Mesodermal cell (in vitro differentiated cells): Measurements from ENCODE around the gene ISOC2.

Experiments
- H3K27ac ChIP-seq: 2 replicates; pipeline ENCODE4 v1.7.0; 2013; ENCODE audit warnings: mild to moderate bottlenecking, low read depth, low read length, moderate library complexity; ENCODE audit not compliant: severe bottlenecking
- H3K36me3 ChIP-seq: 2 replicates; pipeline ENCODE4 v1.7.1; 2013; ENCODE audit warnings: mild to moderate bottlenecking, low read length, moderate library complexity; ENCODE audit not compliant: control insufficient read depth, insufficient read depth
- H3K4me1 ChIP-seq: one replicate; pipeline ENCODE4 v1.7.1; 2013; ENCODE audit warnings: mild to moderate bottlenecking, low read length; ENCODE audit not compliant: insufficient read depth, control insufficient read depth, poor library complexity, severe bottlenecking
- H3K4me3 ChIP-seq: 2 replicates; pipeline ENCODE4 v1.7.0; 2013; ENCODE audit warnings: low read length, control low read depth, mild to moderate bottlenecking; ENCODE audit not compliant: insufficient read depth, poor library complexity, severe bottlenecking; ENCODE audit errors: extremely low read depth
- H3K9me3 ChIP-seq: 2 replicates; pipeline ENCODE4 v1.7.1; 2013; ENCODE audit warnings: mild to moderate bottlenecking, low read length, moderate library complexity; ENCODE audit not compliant: control insufficient read depth
- WGBS, 2 experiments: methylation state at CpG; one replicate each; pipeline ENCODE4 v1.1.5; 2013; ENCODE audit warnings: missing lambda C conversion rate in 2 of 2; ENCODE audit not compliant: insufficient coverage in 2 of 2; 5-methylcytosine and 5-hydroxymethylcytosine counted together

Gene ISOC2

DNA sequence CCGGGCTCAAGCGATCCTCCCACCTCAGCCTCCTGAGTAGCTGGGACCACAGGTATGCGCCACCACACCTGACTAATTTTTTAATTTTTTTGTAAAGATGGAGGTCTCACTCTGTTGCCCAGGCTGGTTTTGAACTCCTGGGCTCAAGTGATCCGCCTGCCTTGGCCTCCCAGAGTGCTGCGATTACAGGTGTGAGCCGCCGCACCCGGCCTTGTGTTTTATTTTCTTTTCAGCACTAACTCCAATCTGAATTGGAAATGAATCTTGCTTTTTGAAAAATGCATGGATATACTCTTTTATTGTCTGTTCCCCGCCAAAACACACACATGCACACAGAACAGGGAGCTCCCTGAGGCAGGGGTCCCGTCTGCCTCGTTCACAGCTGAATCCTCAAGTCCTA is 1.3 kb upstream of the ISOC2 start:
- Histone ChIP-seq H3K4me3 (no peak overlapping the region), H3K36me3 (no peaks in the 10 kb centered on the region), H3K27ac (no peak overlapping the region), H3K4me1 (peaks cover 2% of the 10 kb centered on the region), H3K9me3 (no peaks in the 10 kb centered on the region)
- 64 to 100% methylated on average over 6 of the region's 11 CpGs for WGBS, 2 experiments

DNA sequence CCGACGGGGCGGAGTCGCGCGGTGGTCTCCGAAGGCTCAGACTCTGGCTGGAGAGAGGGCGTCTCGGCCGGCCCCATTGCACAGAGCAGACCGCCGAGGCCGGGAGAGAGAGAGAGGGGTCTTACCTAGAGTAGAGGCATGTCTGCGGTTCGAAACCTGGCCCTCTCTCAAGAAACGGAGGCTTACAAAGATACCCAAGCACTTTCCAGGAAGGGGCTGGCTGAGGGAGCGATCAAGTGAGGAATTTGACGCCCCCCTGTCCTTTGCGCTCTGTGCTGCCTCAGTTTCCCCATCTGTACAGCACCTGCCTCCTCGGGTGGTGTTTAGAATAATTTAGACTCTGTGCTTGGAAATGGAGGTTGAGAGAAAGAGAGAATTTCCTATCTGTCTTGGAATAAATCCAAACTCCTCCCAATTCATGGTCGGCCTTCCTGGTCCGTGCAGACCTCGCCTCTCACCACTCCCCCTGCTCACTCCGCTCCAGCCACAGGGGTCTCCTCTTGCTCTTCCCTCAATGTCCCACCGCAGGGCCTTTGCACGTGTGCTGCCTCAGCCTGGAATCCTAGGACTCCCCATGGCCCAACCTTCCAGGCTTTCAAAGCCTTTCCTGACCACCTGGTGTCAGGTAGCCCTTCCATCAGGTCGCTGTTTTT is 658 bp upstream of the ISOC2 start:
- 21 to 30% methylated on average over 15 to 23 of the region's 27 CpGs for WGBS, 2 experiments
- no peaks in the 10 kb centered on the region for H3K9me3 ChIP-seq
- H3K4me1 ChIP-seq, result peaks cover 2% of the 10 kb centered on the region
- H3K36me3 ChIP-seq, result no peaks in the 10 kb centered on the region
- peak overlapping the region; percentile 66 for H3K4me3 ChIP-seq
- no peak overlapping the region for H3K27ac ChIP-seq

DNA sequence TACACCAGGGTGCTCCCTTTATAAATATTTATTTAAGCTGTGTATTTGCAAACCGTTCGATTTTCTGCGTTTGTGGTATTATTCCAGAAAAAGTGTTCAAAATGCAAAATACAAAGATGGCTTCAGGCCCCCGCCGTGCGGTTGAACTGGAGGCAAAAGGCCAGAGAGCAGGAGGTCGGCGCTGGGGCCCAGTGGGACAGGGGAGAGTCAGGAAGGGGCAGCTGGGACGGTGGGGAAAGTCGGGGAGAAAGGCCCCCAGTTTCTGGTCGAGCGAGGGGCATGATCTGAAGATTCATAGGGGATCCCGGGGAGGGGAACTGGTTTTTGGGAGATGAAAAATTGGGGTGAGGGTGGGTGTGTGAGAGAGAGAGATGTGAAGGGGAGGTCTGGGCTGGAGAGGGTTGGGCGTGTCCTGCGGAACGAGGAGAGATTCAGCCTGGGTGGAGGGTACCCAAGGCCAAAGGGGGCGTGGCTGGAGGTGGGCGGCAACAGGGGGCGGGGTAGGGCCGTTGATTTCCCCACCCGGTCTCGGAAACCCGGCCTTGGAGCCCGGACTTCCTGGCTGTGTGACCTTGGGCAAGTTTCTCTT is 678 bp downstream of the ISOC2 start:
- H3K36me3 ChIP-seq, result no peaks in the 10 kb centered on the region
- no peaks in the 10 kb centered on the region for H3K9me3 ChIP-seq
- WGBS, 2 experiments, result 12 to 16% methylated on average over 23 to 24 of the region's 24 CpGs
- H3K4me1 ChIP-seq, result peaks cover 2% of the 10 kb centered on the region
- peak overlapping the region; percentile 66 for H3K4me3 ChIP-seq
- H3K27ac ChIP-seq, result peak overlapping the region; percentile 88

DNA sequence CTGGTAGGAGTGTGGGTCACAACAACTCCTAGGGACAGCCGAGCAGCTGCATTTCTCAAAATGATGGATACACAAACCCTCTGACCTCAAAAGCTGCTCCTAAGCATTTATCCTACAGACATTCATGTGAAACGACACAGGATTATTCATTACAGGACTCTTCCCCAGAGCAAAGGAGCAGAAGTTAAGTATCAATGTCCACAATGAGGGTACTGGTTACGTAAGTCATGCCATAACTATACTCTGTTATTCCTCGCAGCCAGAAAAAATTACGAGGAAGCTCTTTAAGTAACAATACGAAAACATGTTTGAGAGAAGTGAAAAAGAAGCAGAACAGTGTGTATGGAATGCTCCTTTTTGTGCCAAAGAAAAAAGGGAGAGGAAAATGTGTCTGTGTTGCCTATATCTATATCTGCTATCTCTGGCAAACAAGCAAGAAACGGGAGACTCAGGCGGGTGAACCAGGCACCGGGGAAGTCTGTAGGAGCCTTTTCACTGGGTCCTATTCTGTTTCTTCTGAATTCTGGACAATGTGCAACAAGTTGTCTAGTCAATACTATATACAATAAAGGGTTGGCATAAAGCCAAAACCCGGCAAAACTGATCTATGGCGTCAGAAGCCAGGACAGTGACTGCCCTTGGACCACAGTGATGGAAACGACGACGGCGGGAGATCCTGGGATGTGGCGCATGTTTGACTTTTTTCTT is 1.3 kb downstream of the ISOC2 start:
- H3K27ac ChIP-seq, result no peak overlapping the region
- peak overlapping the region; percentile 66 for H3K4me3 ChIP-seq

DNA sequence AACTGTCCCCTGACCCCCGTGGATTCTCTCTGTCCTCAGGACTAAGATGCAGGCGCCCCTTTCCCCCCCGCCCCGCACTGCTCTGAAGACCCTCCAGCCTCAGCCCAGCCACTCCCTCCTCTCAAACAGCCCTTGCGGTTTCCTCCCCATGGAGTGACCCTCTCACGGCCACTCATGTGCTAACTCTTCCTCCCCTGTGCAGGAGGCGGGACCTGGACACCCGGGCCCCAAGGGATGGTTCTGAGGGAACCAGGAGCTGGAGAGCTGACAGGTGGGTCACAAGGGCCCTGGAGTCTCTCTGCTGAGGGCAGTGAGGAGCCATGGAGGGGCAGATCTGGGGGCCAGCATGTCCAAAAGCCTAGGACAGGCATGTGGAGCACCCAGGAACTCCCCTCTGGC is 1.9 kb downstream of the ISOC2 start:
- H3K4me1 ChIP-seq, result peaks cover 2% of the 10 kb centered on the region
- no peaks in the 10 kb centered on the region for H3K9me3 ChIP-seq
- H3K36me3 ChIP-seq, result peaks cover 3% of the 10 kb centered on the region
- H3K27ac ChIP-seq, result no peak overlapping the region
- WGBS, 2 experiments, result 88 to 90% methylated on average over 1 to 4 of the region's 8 CpGs
- no peak overlapping the region for H3K4me3 ChIP-seq

More for the DNA sequence above, 1.3 kb downstream of the ISOC2 start:
- Histone ChIP-seq H3K9me3 (no peaks in the 10 kb centered on the region), H3K36me3 (peaks cover 1% of the 10 kb centered on the region), H3K4me1 (peaks cover 2% of the 10 kb centered on the region)
- WGBS, 2 experiments, result 78 to 87% methylated on average over 11 to 14 of the region's 16 CpGs

DNA sequence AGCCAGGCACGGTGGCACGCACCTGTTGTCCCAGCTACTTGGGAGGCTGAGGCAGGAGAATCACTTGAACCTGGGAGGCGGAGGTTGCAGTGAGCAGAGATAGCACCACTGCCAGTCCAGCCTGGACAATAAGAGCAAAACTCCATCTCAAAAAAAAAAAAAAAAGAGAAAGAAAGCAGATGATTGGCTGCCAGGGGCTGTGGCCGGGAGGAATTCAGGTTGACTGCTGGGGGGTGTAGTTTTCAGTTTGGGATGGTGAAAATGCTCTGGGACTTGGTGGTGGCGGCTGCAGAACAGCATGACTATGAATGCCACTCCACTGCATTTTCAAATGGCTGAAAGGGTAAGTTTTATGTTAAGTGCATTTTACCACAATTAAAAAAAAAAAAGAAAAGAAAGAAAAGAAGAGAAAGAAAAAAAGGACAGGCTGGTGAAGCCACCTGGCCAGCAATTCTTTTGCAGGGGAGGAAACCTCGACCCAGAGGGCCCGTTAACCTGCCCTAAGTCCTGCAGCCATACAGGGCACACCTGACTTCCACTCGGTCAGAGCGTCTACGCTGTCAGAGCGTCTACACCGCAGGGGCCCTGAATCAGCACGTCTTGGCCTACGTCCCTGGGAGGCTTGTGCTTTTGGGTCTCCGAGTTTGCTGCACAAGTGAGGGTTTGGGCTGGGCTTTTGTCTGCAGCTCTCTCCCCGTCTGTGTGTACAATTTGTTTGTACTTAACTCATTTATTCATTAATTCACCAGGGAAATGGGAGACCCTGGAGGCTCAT is 3.6 kb downstream of the ISOC2 start:
- Histone ChIP-seq H3K36me3 (peaks cover 3% of the 10 kb centered on the region), H3K27ac (no peak overlapping the region), H3K4me3 (no peak overlapping the region), H3K4me1 (peaks cover 2% of the 10 kb centered on the region), H3K9me3 (no peaks in the 10 kb centered on the region)
- 77 to 85% methylated on average over 5 to 11 of the region's 16 CpGs for WGBS, 2 experiments

DNA sequence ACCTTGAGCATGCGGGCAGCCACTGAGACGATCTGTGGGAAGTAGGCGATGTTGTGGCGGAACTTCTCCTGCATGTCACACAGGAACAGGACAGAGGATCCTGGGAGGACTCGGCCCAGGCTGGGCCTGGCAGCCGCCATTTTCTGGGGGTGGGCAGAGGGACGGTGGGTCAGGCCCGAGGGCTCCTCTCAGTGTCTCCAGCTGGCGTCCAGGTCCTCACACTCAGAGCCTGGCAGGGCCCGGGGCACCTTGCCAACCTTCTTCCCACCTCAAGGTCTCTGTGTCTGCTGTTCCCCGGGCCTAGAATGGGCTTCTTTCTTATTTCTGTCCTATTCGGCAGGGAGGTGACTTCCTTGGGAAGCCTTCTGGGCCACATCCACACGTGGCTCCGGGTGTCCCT is 5.1 kb downstream of the ISOC2 start:
- H3K27ac ChIP-seq, result no peak overlapping the region
- no peak overlapping the region for H3K4me3 ChIP-seq
- WGBS, 2 experiments, result 93 to 95% methylated on average over 14 of the region's 14 CpGs
- H3K9me3 ChIP-seq, result no peaks in the 10 kb centered on the region
- H3K36me3 ChIP-seq, result peaks cover 3% of the 10 kb centered on the region
- peaks cover 9% of the 10 kb centered on the region for H3K4me1 ChIP-seq

DNA sequence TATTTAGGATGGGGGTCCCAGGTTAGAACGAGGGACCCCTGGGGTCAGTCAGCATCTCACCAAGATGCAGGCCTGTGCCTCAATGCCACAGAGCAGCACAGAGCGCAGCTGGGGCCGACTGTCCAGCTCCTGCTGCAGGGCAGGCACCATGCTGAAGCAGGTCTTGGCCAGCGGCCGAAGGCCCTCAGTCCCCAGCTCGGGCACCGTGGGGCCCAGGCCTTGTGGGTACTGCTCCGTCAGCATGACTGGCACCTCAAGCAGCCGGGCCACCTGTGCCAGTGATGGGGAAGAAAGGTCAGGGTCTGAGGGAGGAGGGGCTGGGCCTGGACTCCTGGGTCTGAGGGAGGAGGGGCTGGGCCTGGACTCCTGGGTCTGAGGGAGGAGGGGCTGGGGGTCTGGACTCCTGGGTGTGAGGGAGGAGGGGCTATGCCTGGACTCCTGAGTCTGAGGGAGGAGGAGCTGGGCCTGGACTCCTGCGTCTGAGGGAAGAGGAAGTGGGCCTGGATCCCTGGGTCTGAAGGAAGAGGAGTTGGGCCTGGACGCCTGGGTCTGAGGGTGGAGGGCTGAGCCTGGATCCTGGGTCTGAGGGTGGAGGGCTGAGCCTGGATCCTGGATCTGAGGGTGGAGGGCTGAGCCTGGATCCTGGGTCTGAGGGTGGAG is 5.7 kb downstream of the ISOC2 start:
- Histone ChIP-seq H3K4me3 (no peak overlapping the region), H3K27ac (no peak overlapping the region), H3K36me3 (peaks cover 3% of the 10 kb centered on the region), H3K9me3 (no peaks in the 10 kb centered on the region), H3K4me1 (peaks cover 9% of the 10 kb centered on the region)
- 89 to 92% methylated on average over 10 to 11 of the region's 11 CpGs for WGBS, 2 experiments

DNA sequence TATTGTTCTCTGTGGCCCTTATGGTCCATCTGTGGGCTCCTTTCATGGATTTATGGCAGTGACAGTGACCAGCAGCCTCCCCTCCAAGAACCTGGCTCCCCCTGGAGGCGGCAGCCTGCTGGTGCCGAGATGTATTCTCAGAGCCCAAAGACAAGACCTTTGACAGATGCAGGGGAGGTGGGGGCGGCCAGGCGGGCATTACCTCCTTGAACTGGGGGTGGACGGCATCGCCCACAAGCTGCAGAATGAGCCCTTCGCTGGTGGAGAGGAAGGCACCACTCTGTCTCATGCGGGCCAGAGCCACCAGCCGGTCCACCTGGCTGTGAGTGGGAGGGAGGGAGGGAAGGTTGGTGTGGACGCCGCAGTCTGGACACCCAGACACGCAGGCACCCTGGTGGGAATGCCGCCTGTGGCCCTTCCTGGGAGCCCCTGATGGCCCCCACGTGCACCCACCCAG is 6.6 kb downstream of the ISOC2 start:
- Histone ChIP-seq H3K36me3 (peaks cover 3% of the 10 kb centered on the region), H3K9me3 (no peaks in the 10 kb centered on the region), H3K4me1 (peaks cover 9% of the 10 kb centered on the region), H3K27ac (no peak overlapping the region), H3K4me3 (no peak overlapping the region)
- WGBS, 2 experiments, result 58 to 67% methylated on average over 11 to 12 of the region's 14 CpGs
